HG02623 (cell line): ENCODE results near the gene CHD9NB.

Source experiments
- ATAC-seq: cut with Tn5 transposase; IDR thresholded peaks from one replicate; pipeline ENCODE4 v1.9.1; 2021; ENCODE audit warnings: moderate library complexity; ENCODE audit not compliant: unreplicated experiment

The CHD9NB gene

DNA sequence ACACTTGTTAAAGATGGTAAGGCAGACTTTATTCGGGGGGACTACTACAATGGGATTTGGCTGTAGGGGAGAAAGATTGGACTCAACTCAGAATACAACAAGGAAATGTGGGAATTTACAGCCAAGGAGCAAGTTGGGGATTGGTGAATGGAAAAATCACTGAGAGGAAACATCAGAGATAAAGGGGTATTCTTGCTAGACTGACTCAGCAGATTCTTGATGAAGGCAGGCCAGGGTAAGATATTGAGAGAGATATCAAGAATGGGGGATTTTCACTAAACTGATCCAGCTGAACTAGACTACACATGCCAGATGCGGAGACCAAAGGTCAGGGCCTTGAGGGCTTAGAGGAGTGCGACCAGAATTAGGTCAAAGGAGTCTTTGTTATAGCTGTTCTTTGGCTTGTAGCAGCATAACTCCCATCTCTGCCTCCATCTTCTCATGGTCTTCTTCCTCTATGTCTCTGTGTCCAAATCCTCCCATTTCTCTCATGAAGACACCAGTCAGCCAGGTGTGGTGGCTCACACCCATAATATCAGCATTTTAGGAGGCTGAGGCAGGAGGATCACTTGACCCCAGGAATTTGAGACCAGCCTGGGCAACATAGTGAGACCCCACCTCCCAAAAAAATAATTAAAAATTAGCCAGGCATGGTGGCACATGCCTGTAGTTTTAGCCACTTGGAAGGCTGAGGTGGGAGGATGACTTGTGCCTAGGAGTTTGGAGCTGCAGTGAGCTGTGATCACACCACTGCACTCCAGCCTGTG, 17.3 kb downstream of the CHD9NB start:
- no peak for ATAC-seq

DNA sequence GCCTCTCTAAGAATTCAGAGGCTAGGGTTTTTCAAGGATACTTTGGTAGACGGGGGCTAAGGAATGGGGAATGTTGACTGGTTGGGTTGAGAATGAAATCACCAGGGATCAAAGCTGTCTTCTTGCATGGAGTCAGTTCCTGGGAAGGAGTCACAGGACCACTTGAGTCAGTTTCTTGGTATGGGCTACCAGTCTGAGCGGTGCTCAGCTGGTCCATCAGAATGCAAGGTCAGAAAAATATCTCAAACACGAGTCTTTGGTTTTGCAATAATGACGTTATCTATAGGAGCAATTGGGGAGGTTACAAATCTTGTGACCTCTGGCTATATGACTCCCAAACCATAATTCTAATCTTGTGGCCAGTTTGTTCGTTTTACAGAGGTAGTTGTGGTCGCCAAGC, 18.4 kb downstream of the CHD9NB start:
- no peak for ATAC-seq

DNA sequence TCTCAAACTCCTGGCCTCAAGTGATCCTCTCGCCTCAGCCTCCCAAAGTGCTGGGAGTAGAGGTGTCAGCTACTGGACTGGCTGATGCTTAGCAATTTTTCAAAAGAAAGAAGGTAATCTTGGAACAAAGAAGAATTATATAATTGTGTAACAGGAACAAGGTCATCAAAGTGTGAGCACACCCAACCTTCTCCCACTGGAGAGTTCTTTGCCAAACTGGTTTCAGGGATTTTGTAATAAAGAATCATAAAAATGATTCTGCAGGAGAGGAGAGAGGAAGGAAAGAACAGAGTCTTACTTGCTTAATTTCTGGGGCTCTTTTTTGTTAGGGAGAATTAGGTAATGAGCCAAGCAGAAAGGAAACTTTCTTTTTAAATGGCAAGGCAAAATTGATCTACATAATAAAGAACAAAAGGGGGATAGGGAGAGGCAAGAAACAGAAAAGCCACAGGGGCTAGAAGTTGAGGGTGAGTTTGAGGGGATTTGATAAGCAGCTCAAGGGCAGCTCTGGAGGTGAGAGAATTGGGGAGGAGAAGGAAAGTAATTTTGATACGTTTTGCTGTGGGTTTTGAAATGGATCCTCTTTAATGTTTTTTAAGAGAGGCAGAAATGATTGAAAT, 21.3 kb downstream of the CHD9NB start:
- ATAC-seq: no peak

GRCh38 chr16:53029971-53030370, 22.7 kb downstream of the CHD9NB start:
- ATAC-seq: no peak

- ATAC-seq: no peak
These were observed 28.7 kb downstream of the CHD9NB start for GRCh38 chr16:53024045-53024444.

DNA sequence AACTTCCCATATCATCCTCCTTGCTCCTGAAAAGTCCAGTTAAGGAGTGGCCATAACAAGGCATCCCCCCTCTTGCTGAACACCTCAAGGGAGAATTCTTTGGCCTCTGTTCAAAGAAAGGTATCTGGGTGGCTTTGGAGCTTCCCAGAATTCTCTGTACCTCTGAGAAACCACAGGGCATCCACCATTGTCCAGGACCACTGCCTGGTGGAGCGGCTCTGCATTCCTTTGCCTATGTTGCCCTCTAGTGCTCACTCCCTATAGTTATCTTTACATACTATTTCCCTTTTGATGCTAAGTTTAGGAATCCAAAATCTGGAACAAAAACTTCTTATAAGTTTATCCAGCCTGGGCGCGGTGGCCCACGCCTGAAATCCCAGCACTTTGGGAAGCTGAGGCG, 30.3 kb downstream of the CHD9NB start:
- ATAC-seq: no peak

DNA sequence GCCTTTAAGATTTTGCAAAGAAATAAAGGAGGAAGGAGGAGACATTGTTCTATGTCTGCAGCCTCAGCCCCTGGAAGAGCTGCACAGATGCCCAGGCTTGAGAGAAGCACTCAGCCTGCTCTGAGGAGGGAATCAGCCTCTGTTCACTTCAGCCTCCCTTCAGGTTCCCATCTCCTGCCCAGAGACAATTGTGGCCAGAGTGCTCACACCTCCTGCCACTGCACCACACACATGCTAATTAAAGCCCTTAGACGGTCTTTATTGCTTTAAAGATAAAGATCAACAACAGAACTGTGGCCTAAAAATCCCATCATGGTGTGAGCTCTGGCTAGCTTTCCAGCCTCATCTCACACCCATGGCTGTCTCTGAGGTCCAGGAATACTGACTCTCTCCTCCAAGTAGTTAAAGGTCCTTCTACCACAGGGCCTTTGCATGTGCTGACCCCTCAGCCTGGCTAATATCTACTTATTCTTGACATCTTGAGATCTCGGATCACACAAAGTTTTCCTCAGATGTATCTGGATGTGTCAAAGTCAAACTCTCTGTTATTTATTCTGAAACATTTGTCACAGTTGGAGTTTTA, 33.8 kb downstream of the CHD9NB start:
- ATAC-seq: no peak

- no peak for ATAC-seq
These were observed 38.4 kb downstream of the CHD9NB start for GRCh38 chr16:53014287-53014686.

DNA sequence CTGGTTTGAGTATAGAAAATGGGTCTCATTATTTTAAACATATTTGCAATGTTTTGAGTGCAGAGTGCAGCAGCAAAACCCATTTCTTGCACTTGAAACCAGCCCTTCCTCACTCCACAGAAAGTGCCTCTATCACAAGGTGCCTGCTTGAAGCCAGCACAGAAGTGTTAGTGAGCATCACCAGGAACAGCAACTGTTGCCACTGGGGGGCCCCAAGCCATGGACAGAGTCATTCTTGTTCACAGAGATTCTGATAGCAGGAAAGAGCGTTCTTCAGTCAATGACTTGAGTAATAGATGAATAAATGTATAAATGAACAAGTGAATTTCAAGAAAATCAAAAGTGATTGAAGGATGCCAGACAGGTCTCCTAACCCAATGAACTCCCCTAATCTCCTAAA, 45.6 kb downstream of the CHD9NB start:
- ATAC-seq: no peak

DNA sequence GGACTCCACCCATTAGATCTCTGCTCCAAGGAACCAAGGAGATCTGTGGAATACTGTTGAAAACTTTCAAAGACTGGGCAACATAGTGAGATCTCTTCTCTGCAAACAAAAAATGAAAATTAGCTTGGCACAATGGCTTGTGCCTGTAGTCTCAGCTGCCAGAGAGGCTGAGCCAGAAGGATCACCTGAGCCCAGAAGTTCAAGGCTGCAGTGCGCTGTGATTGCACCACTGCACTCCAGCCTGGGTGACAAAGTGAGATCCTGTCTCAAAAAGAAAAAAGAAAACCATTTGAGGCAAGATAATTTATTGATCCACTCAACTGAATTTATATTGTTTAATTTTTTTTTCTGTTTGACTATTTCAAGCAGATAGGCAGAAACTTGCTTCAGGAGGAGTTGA, 54.8 kb downstream of the CHD9NB start:
- no peak for ATAC-seq

DNA sequence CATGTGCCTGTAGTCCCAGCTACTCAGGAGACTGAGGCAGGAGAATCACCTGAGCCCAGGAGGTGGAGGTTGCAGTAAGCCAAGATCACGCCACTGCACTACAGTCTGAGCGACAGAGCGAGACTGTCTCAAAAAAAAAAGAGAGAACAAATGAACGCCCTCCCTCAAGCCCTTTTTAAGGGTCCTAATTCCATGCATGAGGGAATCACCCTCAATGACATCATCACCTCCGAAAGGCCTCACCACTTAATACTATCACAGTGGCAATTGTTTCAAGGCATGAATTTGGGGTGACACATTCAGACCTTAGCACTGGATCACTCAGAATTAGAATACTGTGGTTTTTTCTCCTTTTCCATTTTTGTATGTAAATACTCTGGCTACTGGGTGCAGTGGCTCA, 57.8 kb downstream of the CHD9NB start:
- ATAC-seq: no peak

GRCh38 chr16:52993179-52993578, 59.5 kb downstream of the CHD9NB start:
- no peak for ATAC-seq

DNA sequence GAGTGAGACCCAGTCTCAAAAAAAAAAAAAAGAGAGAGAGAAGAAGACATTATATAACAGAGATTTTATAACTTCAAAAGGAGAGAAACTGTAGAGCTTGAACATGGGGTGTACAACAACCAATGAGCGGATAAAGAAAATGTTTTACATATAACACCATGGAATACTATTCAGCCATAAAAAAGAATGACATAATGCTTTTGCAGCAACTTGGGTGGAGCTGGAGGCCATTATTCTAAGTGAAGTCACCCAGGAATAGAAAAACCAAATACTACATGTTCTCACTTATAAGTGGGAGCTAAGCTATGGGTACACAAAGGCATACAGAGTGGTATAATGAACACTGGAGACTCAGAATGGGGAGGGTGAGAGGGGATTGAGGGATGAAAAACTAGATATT, 61.1 kb downstream of the CHD9NB start:
- ATAC-seq: no peak
